HG03558 (cell line): ENCODE data around the gene PHF21B.
"Not testable (repeated sequence)": the region's sequence is repeated elsewhere in the genome, so short reads cannot be mapped to it uniquely, and the experiment has no call there.

Source experiments
- ATAC-seq: cut with Tn5 transposase; IDR thresholded peaks from one replicate; pipeline ENCODE4 v1.9.1; 2021; ENCODE audit warnings: moderate number of reproducible peaks; ENCODE audit not compliant: unreplicated experiment; ENCODE audit errors: extremely low read depth

Gene PHF21B

DNA sequence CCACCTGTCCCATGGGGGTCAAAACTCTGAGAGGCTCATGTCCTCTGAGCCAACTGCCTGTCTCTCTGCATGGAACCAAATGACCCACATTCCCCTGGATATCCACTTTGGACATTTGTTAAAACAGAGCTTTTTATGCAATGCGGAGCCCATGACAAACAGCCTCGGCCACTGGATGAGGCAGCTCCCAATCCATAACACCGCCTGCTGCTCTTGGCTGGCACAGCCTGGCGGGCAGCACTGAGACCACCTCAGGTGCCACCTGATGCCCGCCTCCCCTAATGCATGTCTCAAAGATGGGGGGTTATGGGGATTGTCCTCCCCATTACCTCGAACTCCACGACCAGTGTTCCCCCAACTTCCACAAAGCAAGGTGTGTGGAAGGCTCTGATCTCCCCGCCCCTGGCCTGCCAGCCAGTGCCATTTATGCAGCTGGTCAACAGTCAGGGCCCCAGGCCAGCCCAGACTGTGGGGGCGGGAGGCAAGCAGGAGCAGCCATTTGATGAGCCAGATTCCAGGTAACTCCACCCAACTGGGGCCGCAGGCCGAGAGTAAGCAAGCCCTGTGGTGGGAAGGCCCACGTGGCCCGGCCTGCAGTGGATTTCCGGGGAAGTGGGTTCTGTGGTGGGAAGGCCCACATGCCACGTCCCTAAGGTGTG, 84.2 kb downstream of the PHF21B start:
- no peak for ATAC-seq

DNA sequence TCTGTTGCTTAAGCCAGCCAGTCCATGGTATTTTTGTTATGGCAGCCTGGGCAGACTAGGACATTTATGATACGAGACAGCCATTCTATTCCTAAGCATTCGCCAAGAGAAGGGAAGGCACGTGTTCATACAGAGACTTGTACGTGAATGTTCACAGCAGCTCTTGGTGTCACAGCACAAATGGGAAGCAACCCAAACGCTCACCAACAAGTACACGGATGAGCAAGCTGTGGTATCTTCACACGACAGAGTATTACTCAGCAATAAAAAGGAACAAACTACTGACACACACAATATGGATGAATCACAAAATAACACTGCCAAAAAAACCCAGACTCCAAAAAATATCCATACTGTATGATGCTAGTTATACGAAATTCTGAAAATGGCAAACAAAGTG, 85.1 kb downstream of the PHF21B start:
- ATAC-seq, result no peak

DNA sequence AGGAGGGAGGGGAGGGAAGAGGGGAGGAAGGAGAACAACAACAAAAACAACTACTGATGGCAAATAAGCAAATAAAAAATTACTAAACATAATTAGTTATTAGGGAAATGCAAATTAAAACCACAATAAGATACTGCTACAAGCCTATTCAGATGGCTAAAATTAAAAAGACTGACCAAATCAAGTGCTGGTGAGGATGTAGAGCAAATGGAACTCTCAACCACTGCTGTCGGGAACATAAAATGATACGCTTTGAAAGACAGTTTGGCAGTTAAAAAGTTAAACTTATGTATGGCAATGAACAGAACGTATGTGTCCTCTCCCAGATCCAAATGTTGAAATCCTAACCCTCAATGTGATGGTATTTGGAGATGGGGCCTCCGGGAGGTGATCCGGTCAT, 85.7 kb downstream of the PHF21B start:
- ATAC-seq, result no peak

DNA sequence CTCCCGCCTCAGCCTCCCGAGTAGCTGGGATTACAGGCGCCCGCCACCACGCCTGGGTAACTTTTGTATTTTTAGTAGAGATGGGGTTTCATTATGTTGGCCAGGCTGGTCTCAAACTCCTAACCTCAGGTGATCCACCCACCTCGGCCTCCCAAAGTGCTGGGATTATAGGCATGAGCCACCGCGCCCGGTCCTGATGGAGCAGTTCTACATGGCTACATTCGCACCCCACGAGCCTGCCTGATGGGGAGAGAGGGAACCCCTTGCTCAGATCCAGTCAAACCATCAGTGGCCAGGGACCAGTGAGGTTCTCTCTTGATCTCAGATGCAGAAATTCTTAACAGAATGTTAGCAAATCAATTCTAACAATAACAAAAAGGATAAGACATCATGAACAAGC, 88.0 kb downstream of the PHF21B start:
- not testable (repeated sequence) for ATAC-seq

DNA sequence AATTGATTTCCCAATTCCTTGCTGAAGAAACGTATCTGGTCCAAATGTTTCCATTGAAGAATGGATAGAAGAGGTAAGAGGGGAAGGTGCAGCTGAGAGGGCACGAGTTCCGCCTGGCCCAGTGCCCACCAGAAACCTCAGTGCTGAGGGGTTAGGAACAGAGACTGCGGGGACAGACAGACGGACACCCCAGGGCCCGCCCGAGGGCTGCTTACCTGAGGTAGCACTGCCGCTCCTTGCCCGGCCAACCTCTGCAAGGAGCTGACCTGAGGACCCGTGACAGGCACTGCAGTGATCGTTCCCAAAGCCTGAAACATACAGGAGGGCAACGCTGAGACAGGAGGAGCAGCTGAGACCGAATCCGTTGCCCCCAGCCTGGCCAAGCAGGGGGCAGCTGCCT, 89.6 kb downstream of the PHF21B start:
- no peak for ATAC-seq

DNA sequence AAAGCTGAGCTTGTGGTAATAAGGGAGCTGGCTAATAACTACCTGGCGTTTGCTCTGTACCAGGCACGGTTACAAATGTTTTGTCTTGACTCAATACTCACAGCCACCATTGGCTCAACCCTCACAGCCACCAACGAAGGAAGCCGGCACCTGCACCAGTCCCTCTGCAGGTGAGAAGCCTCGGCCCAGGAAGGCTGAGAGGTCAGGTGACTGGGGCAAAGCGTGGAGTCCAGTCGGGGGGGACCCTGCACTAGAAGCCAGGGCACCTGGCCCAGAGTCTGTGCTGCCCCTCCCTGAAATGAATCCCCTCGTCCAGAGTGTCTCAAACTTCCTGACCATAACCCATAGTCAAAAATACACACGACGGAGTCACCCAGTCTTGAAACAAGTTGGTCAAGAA, 90.1 kb downstream of the PHF21B start:
- ATAC-seq, result no peak

DNA sequence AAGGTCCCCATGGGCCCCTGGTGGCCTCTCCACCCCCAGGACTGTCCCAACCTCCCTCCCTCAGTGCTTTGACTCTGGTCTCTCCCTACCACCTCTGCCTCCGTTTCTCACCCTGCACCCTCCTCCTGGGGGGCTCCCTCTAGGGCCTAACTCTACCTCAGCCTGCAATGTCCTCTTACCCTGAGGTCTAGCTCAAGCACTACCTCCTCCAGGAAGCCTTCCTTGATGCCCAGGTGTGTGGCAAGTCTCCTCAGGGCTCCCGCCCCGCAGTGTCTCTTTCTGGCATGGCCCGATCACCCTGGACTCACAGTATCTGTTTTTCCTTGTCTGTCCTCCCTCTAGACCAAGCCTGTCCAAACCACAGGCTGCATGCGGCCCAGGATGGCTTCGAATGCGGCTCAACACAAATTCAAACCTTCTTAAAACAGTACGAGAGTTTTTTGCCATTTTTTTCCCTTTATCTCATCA, 90.8 kb downstream of the PHF21B start:
- no peak for ATAC-seq

DNA sequence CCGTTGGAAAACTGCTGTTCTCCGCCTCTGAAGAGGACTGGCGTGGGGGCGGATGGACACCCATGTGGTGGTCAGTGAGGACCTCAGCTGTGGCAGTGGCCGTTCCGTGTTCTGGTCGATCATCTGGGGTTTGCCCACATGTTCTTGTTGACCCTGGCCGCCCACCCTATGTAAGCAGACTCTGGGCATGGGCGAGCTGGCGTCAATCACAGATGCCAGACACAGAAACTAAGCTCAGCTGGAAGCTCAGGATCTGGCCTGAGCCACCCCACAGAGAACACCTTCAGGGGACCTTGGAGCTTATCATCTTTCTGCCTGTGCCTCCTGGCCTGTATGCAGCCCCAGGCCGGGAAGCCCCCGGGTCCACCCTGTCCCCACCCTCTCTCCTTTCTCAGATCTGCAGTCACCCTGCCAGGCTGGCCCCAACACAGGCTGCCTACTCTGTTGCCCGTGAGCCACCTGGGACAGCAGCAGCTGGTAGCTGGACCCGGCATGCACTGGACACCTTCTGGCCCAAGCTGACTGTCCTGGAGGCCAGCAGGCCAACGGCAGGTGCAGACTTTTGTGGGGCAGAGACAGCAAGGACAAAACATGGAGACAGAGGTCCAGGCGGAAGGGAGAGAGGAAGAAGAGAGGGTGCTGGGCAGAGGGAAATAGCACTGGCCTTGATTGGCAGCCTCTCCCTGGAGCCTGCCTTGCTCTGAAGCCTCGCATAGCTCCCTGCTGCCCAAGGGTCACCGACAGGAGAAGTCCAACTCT, 91.5 kb downstream of the PHF21B start:
- no peak for ATAC-seq

DNA sequence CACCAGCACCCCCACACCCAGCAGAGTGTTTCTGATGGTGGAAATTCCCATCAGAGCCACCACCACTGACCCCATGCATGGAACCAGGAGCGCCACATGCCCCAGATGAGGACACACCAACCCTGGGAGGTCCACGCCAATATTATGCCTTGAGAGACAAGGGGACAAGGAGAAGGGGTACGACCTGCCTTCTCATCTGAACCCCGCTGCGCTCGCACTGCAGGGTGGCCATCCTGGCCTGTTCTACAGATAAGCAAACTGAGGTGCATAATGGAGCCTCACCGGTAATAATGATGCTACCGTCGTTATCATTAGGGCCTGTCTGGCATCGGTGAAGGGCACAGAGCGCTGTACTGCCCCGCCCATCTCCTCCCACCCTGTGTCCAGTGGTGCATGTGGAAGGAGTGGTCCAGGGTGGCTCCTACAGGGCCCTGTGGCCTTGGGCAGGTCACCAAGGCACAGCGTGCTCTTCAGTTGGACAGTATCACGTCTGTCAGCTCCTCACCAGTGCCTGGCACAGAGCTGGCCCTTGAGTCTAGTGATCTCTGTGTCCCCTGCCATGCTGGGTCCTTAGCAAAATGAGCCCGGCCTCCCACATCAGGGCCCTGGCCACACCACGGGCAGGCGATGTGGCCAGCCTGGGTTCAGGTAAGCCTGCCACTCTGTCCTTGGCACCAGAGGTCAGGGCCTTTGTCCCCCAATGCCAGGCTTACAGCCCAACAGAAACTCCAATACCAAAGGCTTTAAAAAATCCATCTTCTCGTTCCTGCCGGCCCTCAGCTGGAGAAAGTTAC, 92.2 kb downstream of the PHF21B start:
- no peak for ATAC-seq

DNA sequence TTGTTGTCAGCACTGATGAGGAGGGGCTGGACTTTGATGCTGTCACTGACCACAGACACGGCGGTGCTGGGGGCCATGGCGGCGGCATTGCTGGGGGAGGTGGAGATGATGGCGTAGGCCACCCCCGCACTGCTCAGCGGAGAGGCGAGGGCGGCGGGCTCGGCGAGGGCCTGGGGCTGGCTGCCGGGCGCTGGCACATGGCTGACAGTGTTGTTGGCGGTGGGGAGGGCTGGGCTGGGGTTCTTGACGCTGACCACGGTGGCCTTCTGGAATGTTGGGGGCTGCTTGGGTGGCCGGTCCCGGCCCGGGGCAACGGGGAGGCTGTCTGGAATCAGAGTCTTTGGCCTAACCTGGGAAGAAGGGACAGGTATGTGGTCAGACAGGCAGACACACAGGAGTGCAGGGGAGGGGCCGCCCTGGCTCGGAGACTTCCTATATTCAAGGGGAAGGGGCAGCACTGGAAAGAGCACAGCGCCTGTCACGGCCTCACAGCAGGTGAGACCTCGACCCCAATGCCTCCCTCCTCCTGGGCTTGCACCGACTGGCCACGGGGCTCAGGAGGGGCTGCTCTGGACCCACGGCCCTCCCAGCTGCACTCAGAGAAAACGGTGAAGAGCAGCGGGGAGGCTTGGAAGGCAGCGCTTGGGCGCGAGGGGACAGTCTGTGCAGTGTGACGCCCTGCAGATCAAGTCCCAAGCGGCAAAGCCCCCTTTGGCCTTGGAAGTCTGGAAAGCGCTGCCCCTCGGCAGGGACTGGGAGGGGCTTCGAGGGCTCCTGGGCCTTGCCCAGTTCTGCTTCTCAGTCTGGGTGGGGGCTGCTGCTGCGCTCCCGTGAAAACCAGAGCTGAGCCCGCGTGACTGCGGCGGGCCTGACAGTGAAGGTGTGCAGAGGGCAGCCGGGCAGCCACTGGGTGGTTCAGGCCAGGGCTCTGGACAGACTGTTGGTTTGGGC, 93.2 kb downstream of the PHF21B start:
- ATAC-seq, result no peak

DNA sequence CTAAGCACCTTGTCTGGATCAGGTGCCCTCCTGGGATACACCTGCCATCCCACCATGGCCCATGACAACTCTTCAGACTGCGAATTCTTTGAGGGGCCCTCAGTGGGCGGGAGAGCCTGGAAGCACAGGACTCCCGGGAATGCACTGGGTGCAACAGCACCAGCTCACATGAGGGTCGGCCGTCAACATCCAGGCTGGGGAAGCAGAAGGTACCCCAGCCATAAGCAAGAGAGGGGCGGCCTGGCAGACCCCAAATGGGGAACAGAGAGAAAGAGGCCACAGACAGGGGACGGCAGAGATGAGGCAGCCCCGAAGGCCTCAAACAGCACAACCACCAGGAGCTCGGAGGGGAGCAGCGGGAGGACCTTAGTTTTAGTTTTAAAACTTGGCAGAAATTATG, 94.4 kb downstream of the PHF21B start:
- ATAC-seq, result no peak

DNA sequence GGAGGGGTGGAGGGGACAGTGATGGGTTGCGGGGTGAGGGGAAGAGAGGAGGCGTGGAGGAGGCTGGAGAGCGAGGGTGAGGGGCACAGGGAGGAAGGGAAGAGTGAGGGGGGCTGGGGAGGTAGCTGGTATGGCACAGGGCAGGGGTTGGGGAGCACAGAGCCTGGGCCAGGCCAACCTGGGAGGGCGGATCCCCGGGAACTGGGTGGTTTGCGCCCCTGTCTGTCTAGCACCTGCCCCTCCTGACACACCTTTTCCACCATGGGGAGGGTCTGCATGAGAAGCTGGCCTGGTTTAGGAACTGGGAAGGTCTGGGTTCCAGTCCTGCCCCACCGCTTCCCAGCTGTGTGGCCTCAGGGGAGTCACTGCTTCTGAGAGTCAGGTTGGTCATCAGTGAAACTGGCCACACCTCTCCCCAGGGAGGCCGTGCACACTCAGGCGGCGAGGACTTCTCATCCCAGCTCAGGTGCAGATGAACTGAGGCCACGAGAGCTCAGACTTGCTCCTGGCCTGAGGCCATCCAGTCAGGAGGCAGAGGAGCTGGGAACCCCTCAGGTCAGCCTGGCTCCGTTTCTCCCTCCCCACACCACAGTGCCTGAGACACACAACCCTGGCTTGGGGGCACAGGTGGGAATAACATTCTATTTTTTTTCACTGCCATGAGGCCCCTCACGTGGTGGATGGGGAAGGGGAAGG, 95.6 kb downstream of the PHF21B start:
- no peak for ATAC-seq

DNA sequence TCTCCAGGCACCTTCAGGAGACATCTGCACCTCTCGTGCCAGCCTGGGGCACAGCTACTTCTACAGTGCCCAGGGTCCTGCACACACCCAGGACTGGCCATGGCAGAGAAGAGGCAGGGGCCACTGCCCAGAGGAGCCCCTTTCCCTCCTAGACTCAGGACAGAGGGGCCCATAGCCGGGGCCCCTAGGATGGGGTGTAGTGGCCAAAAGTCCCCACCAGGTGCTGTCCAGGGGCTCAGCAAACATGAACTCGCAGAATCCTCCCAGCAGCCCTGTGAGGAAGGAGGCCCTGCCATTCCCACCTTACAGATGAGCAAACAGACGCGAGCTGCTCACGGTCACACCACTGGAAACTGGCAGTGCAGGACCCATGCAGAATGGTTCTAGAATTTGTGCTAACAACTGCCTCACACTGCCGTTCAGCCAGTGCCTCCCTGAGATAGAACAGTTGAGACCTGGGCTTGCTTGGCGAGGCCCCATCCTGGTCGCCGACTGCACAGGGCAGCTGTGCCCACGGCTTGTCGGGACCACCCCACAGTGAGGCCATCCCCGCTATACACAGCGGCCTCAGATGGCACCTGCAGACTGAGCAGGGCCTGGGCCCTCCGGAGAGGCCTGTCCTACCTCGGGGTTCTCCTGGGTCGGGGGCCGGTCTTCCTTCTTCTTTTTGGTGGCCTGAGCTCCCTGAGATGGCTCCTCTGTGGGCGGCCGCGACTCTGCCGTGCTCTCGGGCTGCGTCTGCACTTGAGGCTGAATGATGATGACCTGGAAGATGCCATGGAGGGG, 96.4 kb downstream of the PHF21B start:
- no peak for ATAC-seq

DNA sequence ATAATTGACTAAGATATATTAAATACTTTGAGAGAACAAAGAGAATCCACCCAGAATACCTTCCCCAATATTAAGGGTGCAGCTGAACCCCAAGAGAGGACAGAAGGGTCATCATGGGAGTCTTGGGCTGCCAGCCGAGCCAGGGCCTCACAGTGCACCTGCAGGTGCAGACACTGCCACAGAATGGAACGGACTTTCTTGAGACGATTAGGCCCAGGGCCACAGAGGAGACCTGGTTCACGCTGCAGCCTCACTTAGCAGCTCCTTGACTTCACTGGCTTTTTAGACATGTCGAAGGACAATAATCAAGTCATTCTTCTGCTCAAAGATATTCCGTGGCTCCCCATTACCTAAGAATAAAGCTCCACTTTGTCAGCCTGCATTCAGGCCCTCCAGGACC, 100.6 kb downstream of the PHF21B start:
- no peak for ATAC-seq

DNA sequence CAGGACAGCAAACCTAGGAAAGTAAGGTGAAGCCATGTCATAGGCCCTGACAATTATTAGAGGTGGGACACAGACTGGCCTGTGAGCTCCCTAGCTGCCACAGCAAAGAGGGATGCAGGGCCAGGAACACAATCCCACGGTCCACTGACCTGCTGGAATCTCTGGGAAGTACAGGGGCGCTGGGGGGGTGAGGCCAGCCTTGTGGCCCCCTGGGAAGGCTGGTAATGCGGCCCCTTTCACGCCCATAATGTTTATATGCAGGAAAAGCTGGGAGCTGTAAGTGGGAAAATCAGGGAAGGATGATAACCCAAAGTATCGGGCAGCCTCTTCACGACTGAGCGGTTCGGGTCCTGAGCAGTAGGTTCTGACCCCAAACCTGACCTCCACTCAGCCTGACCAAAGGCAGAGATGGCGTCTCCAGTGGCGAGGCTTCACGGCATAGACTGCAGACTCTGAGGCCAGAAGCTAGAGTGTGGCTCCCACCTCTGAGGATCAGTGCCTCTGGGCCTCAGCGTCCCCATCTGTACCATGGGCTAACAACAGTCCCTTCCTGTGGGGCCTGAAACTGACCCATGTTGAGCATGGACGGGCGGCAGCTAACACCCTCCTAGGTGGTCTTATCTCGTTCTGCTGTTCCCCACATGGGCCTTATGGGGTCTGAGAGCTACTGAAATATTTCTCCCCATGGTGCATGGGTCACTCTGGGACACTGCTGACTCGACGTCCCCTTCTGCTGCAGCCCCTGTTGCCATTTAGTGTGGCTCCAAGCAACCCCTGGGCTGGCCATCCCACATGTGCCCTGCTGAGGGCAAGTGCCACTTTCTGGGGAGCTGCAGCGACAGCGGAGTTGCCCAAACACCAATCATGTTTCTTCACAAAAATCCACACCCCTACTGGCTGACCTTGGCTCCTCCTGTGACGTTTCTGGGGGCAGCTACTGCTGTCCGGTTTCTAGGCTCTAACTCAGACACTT, 101.8 kb downstream of the PHF21B start:
- no peak for ATAC-seq

DNA sequence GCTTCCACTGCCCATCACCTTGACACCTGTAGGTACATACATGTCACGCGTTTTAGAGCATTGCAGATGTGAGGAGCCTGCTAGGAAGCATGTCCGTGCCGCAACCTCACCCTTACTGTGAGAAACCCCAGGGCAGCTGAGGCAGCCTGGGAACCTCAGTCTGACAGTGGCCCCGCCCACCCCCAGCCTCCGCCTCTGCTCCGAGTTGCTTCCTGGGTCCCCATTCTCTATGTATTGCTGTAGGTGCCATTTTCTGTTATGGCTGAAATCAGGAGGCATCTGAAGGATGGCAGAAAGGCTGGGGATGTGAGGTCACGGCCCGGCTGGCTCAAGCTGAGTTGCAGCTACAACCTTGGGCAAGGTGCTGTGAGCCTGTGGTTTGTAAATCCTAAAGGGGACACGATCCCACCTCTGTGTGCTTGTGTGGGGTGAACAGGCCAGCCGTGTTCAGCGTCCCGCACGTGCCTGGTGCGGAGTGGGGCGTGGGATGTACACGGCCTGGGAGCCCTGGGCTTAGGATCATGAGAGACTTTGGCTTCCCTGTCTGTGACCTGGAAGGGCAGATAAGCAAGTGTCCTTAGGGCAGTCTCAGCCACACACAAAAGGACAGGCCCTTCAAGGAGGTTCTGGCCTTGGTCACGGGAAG, 102.7 kb downstream of the PHF21B start:
- no peak for ATAC-seq
